NB4 (cell line): ENCODE measurements around the gene ZNF276.
"Not testable (repeated sequence)": the region's sequence is repeated elsewhere in the genome, so short reads cannot be mapped to it uniquely, and the experiment has no call there.

Experiments
- CTCF ChIP-seq: IDR thresholded peaks from one replicate; pipeline ENCODE4 v1.5.1; 2012; ENCODE audit warnings: low read depth, low read length
- MAX ChIP-seq: IDR thresholded peaks from 2 replicates; pipeline ENCODE4 v1.6.1; 2011; ENCODE audit warnings: low read depth, low read length
- MYC ChIP-seq: IDR thresholded peaks from 2 replicates; pipeline ENCODE4 v1.6.1; 2011; ENCODE audit warnings: low read depth, low read length
- POLR2A ChIP-seq: IDR thresholded peaks from 2 replicates; pipeline ENCODE4 v1.6.1; 2011; ENCODE audit warnings: mild to moderate bottlenecking; ENCODE audit not compliant: insufficient read length; ENCODE audit errors: extremely low read depth

- TF ChIP-seq CTCF, POLR2A, MAX, MYC: not testable (repeated sequence)
Observed at GRCh38 chr16:89698717-89699116, 22.6 kb upstream of the ZNF276 start.
